Esophagus squamous epithelium (tissue), 5 donors: ENCODE data around the gene HRCT1. TPM values are rescaled to one million over a fixed set of nuclear protein-coding genes. Genes with fewer than 3 reads are reported as not detected.

ENCODE experiments used
- DNase-seq: peaks from one replicate; lab custom pipeline; 2025; lab: John Stamatoyannopoulos, UW
- H3K27ac ChIP-seq, 4 donors: fragments of 200-600 bp; sonication (generic); one replicate each; pipeline ENCODE4 v1.5.1; 2016 to 2019; ENCODE audit warnings: mild to moderate bottlenecking in 1 of 4
- H3K27me3 ChIP-seq, 4 donors: fragments of 200-600 bp; sonication (generic); 1 replicate in 3 of 4; 2 replicates in 1 of 4; pipeline versions ENCODE4 v1.5.1 to v1.6.0; 2017 to 2021; ENCODE audit warnings: antibody characterized with exemption in 1 of 4
- H3K36me3 ChIP-seq, 3 donors: fragments of 200-600 bp; sonication (generic); one replicate each; pipeline ENCODE4 v1.5.1; 2016 to 2019
- H3K4me1 ChIP-seq, 3 donors: fragments of 200-600 bp; sonication (generic); one replicate each; pipeline ENCODE4 v1.5.1; 2017 to 2019
- H3K4me3 ChIP-seq, 4 donors: fragments of 200-600 bp; sonication (generic); 1 replicate in 3 of 4; 2 replicates in 1 of 4; pipeline ENCODE4 v1.5.1; 2016 to 2019; ENCODE audit warnings: mild to moderate bottlenecking in 2 of 4, moderate library complexity in 1 of 4
- H3K9me3 ChIP-seq, 3 donors: fragments of 200-600 bp; sonication (generic); one replicate each; pipeline ENCODE4 v1.5.1; 2016 to 2019
- POLR2A ChIP-seq, 4 donors: fragments of 450-650 bp; IDR thresholded peaks; one replicate each; pipeline ENCODE4 v1.6.1; 2017; ENCODE audit warnings: antibody characterized with exemption in 4 of 4, mild to moderate bottlenecking in 4 of 4, moderate library complexity in 3 of 4
- WGBS, 2 donors: methylation state at CpG; one replicate each; pipeline ENCODE4 v1.1.5; 2018; 5-methylcytosine and 5-hydroxymethylcytosine counted together
- intact Hi-C: fragments of 100-400 bp; cut with DNase I; formaldehyde crosslinking; loops from one replicate; pipeline ENCODE4 v1.15.0; 2022
- total RNA-seq, 4 donors: library from RNA; depleted of rRNA; stranded (reverse); fragments of >200 nt; gene quantifications; one replicate each; pipeline ENCODE4 v1.1.0, GENCODE V29; 2016
- TF ChIP-seq, protein P1 (sequence below), 6 experiments: fragments of 450-650 bp in 4 of 6; fragments of 200-600 bp in 2 of 6; sonication (generic) in 2 of 6; IDR thresholded peaks; one replicate each; pipeline ENCODE4 v1.5.1; 2016 to 2019; ENCODE audit warnings: antibody characterized with exemption in 6 of 6, mild to moderate bottlenecking in 4 of 6, moderate library complexity in 4 of 6
- donor health status: DM: yes; HTN: yes; CAD: no.

HRCT1 gene
- total RNA-seq, 4 donors from 2014 or later = 0.70 to 4.6 TPM; not detected in 2

DNA sequence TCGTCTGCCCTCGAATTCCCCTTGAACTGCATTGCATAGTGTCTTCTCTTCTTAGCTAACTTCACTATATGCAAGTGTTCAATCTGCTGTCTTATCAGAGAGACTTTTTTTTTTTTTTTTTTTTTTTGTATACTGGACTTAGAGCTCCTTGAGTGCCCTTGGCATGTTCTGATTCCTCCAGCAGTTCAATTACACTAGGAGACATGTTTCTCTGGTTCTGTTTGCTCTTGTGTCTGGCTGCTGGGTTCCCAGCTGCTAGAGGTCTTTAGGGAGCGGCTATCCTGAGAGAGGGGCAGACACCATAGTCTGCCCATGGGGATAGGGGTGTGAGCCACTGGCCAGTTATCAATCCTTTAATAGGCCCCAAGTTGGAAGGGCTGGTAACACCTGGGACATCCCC is 38.8 kb downstream of the HRCT1 start:
- TF ChIP-seq, protein P1, sequence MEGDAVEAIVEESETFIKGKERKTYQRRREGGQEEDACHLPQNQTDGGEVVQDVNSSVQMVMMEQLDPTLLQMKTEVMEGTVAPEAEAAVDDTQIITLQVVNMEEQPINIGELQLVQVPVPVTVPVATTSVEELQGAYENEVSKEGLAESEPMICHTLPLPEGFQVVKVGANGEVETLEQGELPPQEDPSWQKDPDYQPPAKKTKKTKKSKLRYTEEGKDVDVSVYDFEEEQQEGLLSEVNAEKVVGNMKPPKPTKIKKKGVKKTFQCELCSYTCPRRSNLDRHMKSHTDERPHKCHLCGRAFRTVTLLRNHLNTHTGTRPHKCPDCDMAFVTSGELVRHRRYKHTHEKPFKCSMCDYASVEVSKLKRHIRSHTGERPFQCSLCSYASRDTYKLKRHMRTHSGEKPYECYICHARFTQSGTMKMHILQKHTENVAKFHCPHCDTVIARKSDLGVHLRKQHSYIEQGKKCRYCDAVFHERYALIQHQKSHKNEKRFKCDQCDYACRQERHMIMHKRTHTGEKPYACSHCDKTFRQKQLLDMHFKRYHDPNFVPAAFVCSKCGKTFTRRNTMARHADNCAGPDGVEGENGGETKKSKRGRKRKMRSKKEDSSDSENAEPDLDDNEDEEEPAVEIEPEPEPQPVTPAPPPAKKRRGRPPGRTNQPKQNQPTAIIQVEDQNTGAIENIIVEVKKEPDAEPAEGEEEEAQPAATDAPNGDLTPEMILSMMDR (IDR thresholded peaks at IDR 0.05) = no peak
- no peak for TF ChIP-seq POLR2A (IDR thresholded peaks at IDR 0.05)
- DNase-seq = no peak
- no peaks in the 10 kb centered on the region for H3K36me3 ChIP-seq
- no peak overlapping the region for H3K27ac ChIP-seq
- no peaks in the 10 kb centered on the region for H3K9me3 ChIP-seq
- H3K4me1 ChIP-seq = peaks cover 0 to 11% (median 6%) of the 10 kb centered on the region in 3 donors
- H3K27me3 ChIP-seq = no peaks in the 10 kb centered on the region
- intact Hi-C loops = no loop called here
- no peak overlapping the region for H3K4me3 ChIP-seq
- WGBS, 2 donors = 79 to 93% methylated on average over 2 to 3 of the region's 3 CpGs

DNA sequence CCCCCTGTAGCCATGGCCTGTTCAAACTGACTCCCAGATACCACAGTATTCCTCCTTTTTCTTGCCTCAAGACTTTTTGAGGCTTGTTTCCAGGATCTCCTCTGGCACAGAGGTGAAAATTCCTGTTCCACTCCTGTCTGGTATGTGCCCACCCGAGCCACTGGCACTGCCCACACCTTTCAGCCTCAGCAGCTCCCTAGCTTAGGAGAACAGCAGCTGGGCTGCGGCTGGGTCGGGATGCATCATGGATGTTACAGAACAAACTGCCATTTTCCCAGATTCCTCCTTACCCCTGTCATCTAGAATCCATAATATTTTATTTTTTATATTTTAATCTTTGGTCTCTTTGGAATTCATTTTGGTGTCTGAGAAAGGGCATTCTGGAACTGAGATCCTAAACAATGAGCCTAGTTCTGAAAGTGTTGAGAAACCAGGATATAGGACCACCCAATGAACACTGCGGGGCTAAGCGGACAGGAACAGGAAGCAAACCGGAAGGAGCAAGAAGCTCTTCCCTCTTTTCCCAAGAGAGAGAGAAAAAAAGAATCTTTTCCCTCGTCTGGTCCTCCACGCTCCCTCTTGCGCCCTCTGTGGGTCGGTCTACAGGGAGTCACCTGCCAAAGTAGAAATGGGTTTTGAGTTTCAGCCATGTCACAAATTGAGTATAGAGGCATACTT is 39.5 kb downstream of the HRCT1 start:
- Histone ChIP-seq H3K27ac (no peak overlapping the region), H3K9me3 (no peaks in the 10 kb centered on the region), H3K27me3 (no peaks in the 10 kb centered on the region), H3K36me3 (no peaks in the 10 kb centered on the region), H3K4me1 (peaks cover 0 to 11% (median 6%) of the 10 kb centered on the region in 3 donors), H3K4me3 (peak overlapping the region in 1 of 4 donors; percentile 38)
- 23 to 25% methylated on average over 10 of the region's 10 CpGs for WGBS, 2 donors
- DNase-seq = no peak
- intact Hi-C loops = no loop called here
- TF ChIP-seq POLR2A (IDR thresholded peaks at IDR 0.05) = no peak
- TF ChIP-seq, protein P1 (IDR thresholded peaks at IDR 0.05) = peak; percentile 60 to 80 (median 72)

DNA sequence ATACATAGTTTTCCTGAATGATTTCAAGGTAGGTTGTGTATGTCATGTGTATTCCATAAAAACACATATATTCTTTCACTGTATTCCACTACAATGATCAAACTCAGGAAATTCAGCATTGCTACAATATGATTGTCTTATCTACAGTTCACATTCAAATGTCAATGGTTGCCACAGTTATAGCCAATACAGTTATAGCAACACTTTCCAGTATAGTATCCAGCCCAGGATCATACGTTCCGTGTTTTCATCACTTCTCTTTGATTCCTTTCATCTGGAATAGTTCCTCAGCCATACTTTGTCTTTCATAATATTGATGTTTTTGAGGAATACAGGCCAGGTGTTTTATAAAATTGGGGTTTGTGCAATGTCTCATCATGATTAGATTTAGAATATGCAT is 42.4 kb downstream of the HRCT1 start:
- no peaks in the 10 kb centered on the region for H3K9me3 ChIP-seq
- peak overlapping the region in 2 of 4 donors; percentile 1 to 19 for H3K27ac ChIP-seq
- WGBS, 2 donors = 63 to 75% methylated on average over 2 of the region's 2 CpGs
- no peak overlapping the region for H3K4me3 ChIP-seq
- DNase-seq = no peak
- H3K36me3 ChIP-seq = no peaks in the 10 kb centered on the region
- peaks cover 0 to 14% (median 0%) of the 10 kb centered on the region in 4 donors for H3K27me3 ChIP-seq
- peaks cover 0 to 11% (median 6%) of the 10 kb centered on the region in 3 donors for H3K4me1 ChIP-seq
- intact Hi-C loops = no loop called here
- no peak for TF ChIP-seq POLR2A (IDR thresholded peaks at IDR 0.05)
- TF ChIP-seq, protein P1 (IDR thresholded peaks at IDR 0.05) = no peak

DNA sequence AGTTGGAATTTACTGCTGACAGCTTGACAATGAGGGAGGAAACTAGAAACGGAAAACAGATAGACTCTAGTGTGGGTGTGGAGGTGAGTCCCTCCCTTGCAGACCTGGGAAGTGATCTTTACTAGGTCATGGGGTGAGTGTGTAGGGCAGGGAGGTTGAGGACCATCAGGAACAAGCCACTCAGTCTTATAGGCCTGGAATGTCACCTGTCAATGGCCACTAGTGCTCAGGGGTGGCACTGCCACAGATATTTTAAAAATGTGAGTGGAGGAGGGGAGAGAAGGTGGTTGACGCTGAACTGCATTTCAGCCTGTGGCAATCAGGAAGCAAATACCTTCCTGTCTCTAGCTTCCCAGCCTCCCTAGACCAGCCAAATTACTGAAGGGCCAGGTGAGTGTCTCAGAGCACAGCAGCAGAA is 42.9 kb downstream of the HRCT1 start:
- intact Hi-C loops = no loop called here

DNA sequence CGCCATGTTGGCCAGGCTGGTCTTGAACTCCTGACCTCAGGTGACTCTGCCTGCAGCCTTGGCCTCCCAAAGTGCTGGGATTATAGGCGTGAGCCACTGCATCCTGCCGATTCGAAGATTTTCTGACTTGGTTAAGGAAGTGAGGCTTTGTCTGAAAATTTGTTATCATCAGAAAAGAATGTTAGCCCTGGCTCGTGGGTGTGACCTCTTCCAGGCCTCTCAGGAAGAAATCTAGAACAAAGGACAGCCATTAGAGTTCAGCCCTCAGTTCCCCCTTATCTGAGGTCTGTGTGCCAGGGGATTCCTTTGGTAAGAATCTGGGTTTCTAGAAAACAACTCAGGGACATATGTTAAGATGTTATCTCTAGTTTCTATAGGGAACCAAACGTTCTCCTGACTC is 45.7 kb downstream of the HRCT1 start:
- Histone ChIP-seq H3K27ac (peak overlapping the region in 2 of 4 donors; percentile 3 to 32), H3K4me1 (no peaks in the 10 kb centered on the region), H3K9me3 (no peaks in the 10 kb centered on the region), H3K4me3 (no peak overlapping the region), H3K27me3 (peaks cover 0 to 27% (median 0%) of the 10 kb centered on the region in 4 donors), H3K36me3 (no peaks in the 10 kb centered on the region)
- 7 to 65% methylated on average over 2 to 4 of the region's 6 CpGs for WGBS, 2 donors
- no peak for TF ChIP-seq POLR2A (IDR thresholded peaks at IDR 0.05)
- TF ChIP-seq, protein P1 (IDR thresholded peaks at IDR 0.05) = no peak
- intact Hi-C loops = no loop called here
- no peak for DNase-seq

More for the DNA sequence above, 42.9 kb downstream of the HRCT1 start:
- no peak for DNase-seq
- H3K27me3 ChIP-seq = peaks cover 0 to 19% (median 0%) of the 10 kb centered on the region in 4 donors
- no peaks in the 10 kb centered on the region for H3K9me3 ChIP-seq
- no peak overlapping the region for H3K4me3 ChIP-seq
- TF ChIP-seq, protein P1 (IDR thresholded peaks at IDR 0.05) = no peak
- no peak for TF ChIP-seq POLR2A (IDR thresholded peaks at IDR 0.05)
- H3K36me3 ChIP-seq = no peaks in the 10 kb centered on the region
- H3K27ac ChIP-seq = peak overlapping the region in 2 of 4 donors; percentile 1 to 19
- H3K4me1 ChIP-seq = peaks cover 0 to 11% (median 6%) of the 10 kb centered on the region in 3 donors
- WGBS, 2 donors = 41 to 47% methylated on average over 2 of the region's 2 CpGs
